Eye (tissue), 1 donor: ENCODE measurements around the gene AACS.
A peak's percentile ranks its signal among the peaks of the same experiment; 100 is the strongest.
"Not testable (repeated sequence)": the region's sequence is repeated elsewhere in the genome, so short reads cannot be mapped to it uniquely, and the experiment has no call there.

ENCODE experiments used
- DNase-seq: peaks from one replicate; pipeline ENCODE4 v3.0.0-alpha.2; 2015

AACS gene

GRCh38 chr12:125061229-125061628 is 4.0 kb upstream of the AACS start:
- no peak for DNase-seq

GRCh38 chr12:125063522-125063921 is 1.7 kb upstream of the AACS start:
- not testable (repeated sequence) for DNase-seq

DNA sequence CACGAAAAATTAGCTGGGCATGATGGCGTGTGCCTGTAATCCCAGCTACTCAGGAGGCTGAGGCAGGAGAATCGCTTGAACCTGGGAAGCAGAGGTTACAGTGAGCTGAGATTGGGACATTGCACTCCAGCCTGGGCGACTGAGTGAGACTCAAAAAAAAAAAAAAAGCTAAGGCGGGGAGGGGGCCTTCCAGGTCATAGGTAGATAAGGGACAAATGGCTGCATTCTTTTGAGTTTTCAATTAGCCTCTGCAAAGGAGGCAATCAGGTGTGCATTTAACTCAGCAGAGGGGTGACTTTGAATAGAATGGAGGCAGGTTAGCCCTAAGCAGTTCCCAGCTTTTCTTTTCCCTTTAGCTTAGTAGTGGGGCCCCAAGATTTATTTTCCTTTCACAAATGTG is 743 bp upstream of the AACS start:
- no peak for DNase-seq

DNA sequence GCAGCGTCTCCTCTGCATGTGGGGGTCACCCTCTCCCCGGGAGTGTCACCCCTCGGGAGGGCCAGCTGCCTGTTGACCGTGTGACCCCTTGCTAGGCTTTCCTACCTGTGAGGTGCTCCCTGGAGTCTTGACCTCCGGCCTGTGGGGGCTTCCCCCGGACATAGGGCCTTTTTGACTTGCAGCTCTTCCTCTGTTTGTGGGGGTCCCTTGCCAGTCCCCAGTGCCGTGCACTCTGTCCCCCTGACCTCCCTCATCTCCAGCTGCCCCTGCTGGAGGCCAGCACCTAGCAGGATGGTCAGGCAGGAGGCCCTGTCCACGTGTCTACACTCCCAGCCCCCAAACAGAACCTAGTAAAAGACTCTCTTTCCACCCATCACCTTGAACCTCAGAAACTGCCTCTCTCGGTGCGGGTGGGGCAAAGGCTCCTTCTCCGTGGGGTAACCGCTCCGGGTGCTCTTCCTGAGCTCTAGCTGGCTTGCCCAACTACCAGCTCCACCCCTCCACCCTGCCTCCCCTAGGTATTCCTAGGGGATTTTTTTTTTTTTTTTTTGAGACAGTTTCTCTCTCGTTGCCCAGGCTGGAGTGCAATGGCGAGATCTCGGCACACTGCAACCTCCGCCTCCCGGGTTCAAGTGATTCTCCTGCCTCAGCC is 810 bp downstream of the AACS start:
- DNase-seq: no peak

GRCh38 chr12:125068391-125068790 is 3.2 kb downstream of the AACS start:
- no peak for DNase-seq

DNA sequence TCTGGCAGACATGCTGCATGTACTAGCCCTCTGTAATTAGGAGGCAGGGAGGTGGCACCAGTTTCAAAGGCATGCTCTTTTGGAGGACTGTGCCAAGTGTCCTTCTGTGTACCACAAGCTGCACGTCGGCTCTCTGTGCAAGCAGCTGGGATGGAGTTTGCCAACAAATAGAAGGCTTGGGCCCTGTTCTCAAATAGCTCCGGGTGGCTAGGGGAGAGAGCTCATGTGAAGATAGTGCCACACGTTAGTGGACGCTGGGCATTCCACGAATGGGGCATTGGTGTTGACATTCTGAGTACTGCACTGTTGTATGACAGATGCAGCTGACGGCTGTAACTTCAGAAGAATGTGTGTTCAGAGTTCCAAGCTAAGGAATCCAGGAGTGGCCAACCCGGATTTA is 4.4 kb downstream of the AACS start:
- DNase-seq: no peak

DNA sequence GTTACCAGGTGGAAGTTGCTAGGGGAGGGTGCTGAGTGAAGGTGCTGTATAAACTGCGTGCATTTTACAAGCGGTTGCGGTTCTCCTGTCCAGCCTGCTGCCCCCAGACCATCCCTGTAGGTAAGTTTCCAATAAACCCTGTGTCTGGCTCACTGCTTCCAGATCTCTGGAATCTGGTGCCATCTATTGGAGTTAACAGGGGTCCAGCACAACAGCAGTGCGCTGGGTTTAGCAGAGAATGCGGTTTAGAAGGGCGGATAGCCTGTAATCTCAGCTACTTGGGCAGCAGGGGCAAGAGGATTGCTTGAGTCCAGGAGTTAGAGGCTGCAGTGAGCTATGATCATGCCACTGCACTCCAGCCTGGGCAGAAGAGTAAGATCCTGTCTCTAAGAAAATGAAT is 4.9 kb downstream of the AACS start:
- DNase-seq: no peak

- no peak for DNase-seq
These were observed 5.6 kb downstream of the AACS start for GRCh38 chr12:125070661-125071390.

DNA sequence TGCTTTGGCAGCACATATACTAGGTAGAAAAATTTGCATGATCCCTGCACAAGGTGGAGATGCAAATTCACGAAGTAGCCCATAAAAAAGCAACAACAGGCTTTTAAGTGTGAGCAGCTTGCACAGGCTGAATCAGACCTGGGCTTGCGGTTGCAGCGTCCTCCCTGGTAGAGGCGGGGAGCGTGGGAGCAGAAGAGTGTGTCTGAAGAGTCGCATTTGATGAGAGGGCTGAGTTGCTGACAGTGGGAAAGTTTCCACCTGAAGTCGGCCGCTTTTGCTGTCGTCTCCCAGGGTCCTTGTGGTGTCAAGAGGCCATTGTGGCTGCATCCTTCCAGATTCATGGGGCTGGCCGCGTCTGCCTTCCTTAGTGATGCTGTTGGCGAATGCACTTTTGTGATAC is 6.2 kb downstream of the AACS start:
- DNase-seq: no peak

GRCh38 chr12:125072496-125072895 is 7.3 kb downstream of the AACS start:
- DNase-seq: no peak

- DNase-seq: not testable (repeated sequence)
These were observed 9.1 kb downstream of the AACS start for GRCh38 chr12:125074294-125074693.

DNA sequence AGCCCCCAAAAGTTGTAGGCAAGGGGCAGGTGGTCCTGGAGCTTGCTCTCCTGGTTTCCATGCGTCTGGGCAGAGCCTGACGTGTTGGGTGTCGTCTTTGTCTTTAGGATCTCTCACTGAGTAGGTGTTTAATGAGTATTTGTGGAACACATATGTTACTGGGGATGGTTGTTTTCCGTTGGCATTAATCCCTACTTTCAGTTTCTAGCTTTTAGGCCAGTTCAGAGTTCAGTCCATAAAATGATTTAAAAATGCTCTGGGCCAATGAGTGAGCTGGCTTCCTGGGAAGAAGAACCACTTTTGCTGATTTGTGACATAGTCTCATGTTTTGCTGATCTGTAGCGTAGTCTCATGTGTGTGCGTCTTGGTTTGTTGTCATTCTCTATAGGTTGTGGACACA is 10.9 kb downstream of the AACS start:
- DNase-seq: no peak

DNA sequence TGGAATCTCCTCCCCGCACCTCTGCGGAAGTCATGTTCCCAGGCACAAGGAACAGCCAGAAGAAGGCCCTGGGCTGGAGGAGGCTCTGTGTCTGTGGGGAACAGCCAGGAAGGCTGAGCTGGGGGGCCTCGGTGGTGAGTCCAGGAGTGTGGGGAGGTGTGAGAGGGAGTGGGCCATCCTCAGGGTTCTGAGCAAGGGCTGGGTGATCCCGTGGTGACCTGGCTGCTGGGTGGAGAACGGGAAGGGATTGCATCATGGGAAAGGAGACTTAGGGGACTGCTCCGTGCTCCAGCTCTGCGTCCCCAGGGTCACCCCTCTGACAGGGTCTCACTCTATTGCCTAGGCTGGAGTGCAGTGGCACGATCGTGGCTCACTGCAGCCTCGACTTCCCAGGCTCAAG is 13.8 kb downstream of the AACS start:
- DNase-seq: no peak

- no peak for DNase-seq
These were observed 14.7 kb downstream of the AACS start for GRCh38 chr12:125079648-125080645.

DNA sequence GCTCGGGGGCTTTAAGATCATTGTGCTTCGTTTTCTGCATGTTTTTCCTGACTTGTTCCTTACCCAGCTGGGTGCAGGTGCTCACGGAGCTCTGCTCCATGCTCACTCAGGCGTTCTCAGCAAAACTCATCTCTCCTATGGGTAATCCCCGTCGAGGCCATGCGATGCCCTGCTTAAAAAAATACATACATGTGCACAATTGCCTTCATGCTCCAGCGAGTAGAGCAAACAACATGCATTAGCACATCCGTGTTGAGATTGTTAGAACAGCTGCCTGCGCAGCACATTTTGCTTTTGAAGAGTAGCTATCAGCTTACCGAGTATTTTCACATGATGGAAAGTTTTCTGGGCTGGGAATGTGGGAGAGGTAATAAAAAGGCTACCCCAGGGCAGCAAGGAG is 16.2 kb downstream of the AACS start:
- peak; percentile 72 for DNase-seq

- no peak for DNase-seq
These were observed 17.8 kb downstream of the AACS start for GRCh38 chr12:125083072-125083471.

DNA sequence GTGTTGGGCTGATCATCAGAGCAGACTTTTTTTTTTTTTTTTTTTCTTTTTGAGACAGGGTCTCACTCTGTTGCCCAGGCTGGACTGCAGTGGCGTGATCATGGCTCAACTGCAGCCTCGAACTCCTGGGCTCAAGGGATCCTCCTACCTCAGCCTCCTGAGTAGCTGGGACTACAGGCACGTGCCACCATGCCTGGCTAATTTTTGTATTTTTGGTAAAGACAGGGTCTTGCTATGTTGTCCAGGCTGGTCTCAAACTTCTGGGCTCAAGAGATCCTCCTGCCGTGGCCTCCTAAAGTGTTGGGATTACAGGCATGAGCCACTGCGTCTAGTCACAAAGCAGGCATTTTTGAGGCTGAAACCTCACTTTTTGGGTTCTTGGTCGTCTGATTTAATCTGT is 23.0 kb downstream of the AACS start:
- not testable (repeated sequence) for DNase-seq

- DNase-seq: no peak
These were observed 23.8 kb downstream of the AACS start for GRCh38 chr12:125089083-125089482.

- DNase-seq: no peak
These were observed 24.4 kb downstream of the AACS start for GRCh38 chr12:125089626-125090025.

- no peak for DNase-seq
These were observed 25.2 kb downstream of the AACS start for GRCh38 chr12:125090437-125090836.

GRCh38 chr12:125091401-125091800 is 26.2 kb downstream of the AACS start:
- no peak for DNase-seq

GRCh38 chr12:125092108-125092871 is 27.1 kb downstream of the AACS start:
- peak; percentile 37 for DNase-seq
